ENCODE results near the gene JHY.
A peak's percentile ranks its signal among the peaks of the same experiment; 100 is the strongest.

The JHY gene

DNA sequence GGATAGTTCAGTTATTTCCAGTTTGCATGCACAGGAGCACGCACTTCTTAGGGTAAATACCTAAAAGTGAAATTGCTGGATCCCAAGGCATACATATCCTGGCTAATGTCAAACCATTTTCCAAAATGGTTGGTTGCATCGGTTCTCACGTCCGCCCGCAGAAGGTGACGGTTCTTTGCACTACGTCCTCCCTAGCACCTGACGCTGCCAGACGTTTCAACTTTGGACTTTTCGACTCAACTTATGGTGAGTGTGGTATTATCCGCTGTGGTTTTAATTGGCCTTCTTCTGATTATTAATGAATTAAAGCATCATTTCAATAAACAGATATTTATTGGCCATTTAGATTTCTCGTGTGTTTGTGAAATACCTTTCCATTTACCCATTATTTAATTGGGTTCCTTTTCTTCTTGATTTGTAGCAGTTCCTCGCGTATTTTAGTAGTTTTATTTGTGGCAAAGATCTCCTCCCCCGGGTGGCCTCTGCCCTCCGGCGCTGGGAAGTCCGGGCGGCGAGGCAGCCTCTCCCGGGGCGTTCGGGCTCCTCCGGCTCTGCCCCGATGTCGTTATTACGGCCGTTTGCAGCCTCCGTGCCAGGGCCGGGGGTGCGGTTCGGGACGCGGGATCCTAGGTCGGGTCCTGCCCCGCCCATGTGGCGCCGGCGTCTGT is at the start of gene JHY:
TSS of gene JHY (plus strand) at position 571 of the 668 bp plus-strand sequence. CDS start 3,091 bp downstream, outside the sequence.
- TF ChIP-seq GATA1 (IDR thresholded peaks at IDR 0.05; ENCODE audit: low read depth, low read length), result no peak
- TF ChIP-seq POLR2A (IDR thresholded peaks at IDR 0.05; ENCODE audit: low read length), result no peak
- DNase-seq, result peak; percentile 24 to 33

DNA sequence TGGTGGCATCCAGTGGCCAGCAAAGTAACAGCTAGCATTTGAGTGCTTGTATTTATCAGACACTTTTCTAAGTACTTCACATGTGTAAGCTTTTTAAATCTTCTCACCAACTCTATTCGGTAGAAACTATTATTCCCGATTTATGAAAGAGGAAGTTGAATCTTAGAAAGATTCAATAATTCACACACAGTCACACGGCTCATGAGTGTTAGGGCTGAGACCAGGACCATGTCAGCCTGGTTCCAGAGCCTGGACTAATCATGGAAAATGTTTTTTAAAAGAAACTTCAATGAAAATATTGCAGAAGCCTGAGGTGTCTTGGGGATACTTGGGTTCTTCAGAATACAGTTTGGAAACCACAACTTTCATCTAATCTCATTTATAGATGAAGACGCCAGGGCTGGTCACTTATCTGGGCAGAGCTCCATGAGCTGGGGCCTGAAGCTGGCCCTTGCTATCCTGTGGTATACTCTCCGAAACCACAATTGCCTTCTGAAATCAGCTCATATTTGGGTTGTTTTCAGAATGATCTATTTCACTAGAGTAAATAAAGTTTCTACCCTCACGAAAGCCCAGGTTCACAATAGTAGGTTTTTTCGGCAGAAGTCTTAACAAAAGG is 48.6 kb upstream of the JHY start:
- TF ChIP-seq POLR2A (IDR thresholded peaks at IDR 0.05; ENCODE audit: low read length), result no peak
- no peak for TF ChIP-seq GATA1 (IDR thresholded peaks at IDR 0.05; ENCODE audit: low read depth, low read length)
- no peak for DNase-seq

DNA sequence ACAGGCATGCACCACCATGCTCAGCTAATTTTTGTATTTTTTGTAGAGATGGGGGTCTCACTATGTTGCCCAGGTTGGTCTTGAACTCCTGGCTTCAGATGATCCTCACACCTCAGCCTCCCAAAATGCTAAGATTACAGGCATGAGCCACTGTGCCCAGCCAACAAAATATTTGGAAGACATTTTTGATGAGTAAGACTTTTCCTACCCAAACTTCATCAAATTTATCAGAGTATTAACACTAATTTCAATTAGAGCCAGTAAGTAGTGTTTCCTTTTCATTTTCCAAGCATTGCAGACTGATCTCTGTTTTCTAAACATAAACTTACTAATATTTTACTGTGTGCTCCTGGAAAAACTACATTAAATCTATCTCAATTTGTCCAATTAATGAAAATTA is 45.6 kb upstream of the JHY start:
- TF ChIP-seq POLR2A (IDR thresholded peaks at IDR 0.05; ENCODE audit: low read length), result no peak
- TF ChIP-seq GATA1 (IDR thresholded peaks at IDR 0.05; ENCODE audit: low read depth, low read length), result no peak
- no peak for DNase-seq

DNA sequence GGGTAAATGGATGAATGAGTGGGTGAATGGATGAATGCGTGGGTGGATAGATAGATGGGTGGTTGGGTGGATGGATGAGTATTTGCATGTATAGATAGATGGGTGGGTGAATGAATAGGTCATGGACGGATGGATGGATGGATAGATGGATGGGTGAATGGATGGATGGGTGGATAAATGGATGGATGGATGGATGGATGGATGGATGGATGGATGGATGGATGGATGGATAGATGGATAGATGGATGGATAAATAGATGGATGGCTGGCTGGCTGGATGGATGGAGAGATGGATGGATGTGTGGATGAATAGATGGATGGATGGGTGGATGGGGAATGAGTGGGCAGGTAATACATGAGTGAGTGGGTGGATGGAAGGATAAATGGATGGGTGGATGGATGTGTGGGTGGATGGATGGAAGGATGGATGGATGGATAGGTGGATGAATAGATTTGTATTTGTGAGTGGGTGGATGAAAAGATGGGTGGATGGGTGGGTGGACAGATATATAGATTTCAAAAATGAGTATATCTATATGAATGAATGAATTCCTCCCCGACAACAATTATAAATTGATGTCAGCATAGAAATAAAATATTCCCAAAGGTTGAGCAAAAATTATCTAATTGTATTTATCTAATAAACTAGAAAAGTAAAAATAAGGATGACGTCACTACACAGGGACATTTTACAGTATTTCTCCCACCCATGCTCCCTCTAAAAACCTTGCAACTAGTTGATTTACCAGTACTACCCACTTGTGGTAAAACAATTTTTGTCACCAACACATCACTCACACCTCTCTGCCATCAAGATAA is 44.8 kb upstream of the JHY start:
- TF ChIP-seq GATA1 (IDR thresholded peaks at IDR 0.05; ENCODE audit: low read depth, low read length), result no peak
- no peak for TF ChIP-seq POLR2A (IDR thresholded peaks at IDR 0.05; ENCODE audit: low read length)
- no peak for DNase-seq

GRCh38 chr11:122843281-122844141 is 39.0 kb upstream of the JHY start:
- DNase-seq, result no peak
- TF ChIP-seq POLR2A (IDR thresholded peaks at IDR 0.05; ENCODE audit: low read length) (no peak), GATA1 (IDR thresholded peaks at IDR 0.05; ENCODE audit: low read depth, low read length) (no peak)

DNA sequence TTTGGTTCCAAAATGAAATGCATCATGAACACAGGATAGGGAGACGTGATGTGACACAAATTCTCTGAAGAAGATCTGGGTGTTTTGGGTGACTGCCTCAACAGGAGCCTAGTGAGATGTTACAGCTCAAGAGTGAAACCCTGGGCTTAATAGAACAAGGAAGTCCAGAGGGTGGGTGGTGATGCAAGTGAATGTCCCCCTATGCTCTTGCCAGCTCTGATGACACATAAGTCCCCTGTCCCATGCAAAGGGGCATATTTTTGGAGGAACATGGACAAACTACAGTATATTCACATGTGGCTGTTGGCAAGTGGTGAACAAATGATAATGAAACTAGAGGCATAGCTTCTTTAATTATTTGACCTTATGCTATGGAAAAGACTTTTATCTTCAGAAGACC is 35.1 kb upstream of the JHY start:
- no peak for DNase-seq
- TF ChIP-seq POLR2A (IDR thresholded peaks at IDR 0.05; ENCODE audit: low read length) (no peak), GATA1 (IDR thresholded peaks at IDR 0.05; ENCODE audit: low read depth, low read length) (no peak)

- TF ChIP-seq GATA1 (IDR thresholded peaks at IDR 0.05; ENCODE audit: low read depth, low read length), result no peak
- no peak for TF ChIP-seq POLR2A (IDR thresholded peaks at IDR 0.05; ENCODE audit: low read length)
Measured at GRCh38 chr11:122848186-122848585, 34.4 kb upstream of the JHY start.

DNA sequence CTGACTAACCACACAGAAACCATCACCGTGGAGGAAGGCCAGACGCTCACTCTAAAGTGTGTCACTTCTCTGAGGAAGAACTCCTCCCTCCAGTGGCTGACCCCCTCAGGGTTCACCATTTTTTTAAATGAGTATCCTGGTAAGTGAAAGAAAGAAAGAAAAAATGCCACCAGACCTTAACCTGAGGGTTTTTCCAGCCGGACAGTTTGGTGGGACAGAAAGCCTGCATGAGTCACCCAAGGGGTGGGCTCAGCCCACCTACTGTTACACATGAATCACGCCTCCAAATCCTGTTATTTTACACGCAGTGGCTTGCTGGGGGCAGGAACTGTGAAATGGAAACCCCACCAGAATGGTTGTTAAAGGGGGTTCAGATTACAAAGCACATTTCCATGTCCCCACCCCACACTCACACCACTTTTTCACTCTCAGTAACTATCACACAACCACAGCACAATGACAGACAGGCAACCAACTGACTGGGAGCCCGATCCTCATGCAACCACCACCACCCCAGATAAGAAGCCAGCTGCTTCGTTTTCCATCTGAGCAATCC is 32.4 kb upstream of the JHY start:
- no peak for DNase-seq
- no peak for TF ChIP-seq GATA1 (IDR thresholded peaks at IDR 0.05; ENCODE audit: low read depth, low read length)
- no peak for TF ChIP-seq POLR2A (IDR thresholded peaks at IDR 0.05; ENCODE audit: low read length)

More at GRCh38 chr11:122848186-122848585, 34.4 kb upstream of the JHY start:
- no peak for DNase-seq

DNA sequence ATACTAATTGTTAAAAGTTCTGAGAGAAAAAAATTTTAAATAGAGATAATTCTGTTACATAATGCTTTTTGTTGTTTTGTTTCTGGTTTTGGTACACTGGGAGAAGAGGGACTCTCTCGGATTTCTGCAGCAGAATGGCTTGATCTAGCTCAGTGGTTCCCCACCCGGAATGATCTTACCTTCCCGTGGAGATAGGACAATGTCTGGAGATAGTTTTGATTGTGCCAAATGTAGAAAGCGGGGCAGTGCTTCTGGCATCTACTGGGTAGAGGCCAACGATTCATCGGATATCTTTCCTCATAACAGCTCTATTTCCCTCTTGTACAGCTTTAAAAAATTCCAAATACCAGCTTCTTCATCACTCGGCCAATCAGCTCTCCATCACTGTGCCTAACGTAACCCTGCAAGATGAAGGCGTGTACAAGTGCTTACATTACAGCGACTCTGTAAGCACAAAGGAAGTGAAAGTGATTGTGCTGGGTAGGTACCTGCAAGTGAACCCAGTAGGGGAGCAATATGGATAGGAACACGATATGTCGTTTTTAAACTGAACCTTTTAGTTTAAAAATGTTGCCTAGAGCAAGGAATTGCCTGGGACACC is 31.1 kb upstream of the JHY start:
- TF ChIP-seq POLR2A (IDR thresholded peaks at IDR 0.05; ENCODE audit: low read length) (no peak), GATA1 (IDR thresholded peaks at IDR 0.05; ENCODE audit: low read depth, low read length) (no peak)
- DNase-seq, result no peak

- TF ChIP-seq GATA1 (IDR thresholded peaks at IDR 0.05; ENCODE audit: low read depth, low read length) (no peak), POLR2A (IDR thresholded peaks at IDR 0.05; ENCODE audit: low read length) (no peak)
- no peak for DNase-seq
Measured at GRCh38 chr11:122852074-122852795, 30.3 kb upstream of the JHY start.

- DNase-seq, result no peak
- TF ChIP-seq GATA1 (IDR thresholded peaks at IDR 0.05; ENCODE audit: low read depth, low read length) (no peak), POLR2A (IDR thresholded peaks at IDR 0.05; ENCODE audit: low read length) (no peak)
Measured at GRCh38 chr11:122852796-122853160, 29.8 kb upstream of the JHY start.

DNA sequence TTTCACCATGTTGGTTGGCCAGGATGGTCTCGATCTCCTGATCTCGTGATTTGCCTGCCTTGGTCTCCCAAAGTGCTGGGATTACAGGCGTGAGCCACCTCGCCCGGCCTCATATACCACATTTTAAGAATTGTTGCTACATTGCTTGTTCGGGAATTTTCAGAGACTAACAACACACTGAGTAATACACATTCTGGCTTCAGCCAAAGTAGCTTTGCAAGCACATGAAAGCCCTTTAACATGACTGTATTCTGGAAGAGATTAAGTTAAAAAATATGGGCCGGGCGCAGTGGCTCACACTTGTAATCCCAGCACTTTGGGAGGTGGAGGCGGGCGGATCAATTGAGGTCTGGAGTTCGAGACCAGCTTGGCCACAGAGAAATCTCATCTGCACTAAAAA is 29.3 kb upstream of the JHY start:
- TF ChIP-seq POLR2A (IDR thresholded peaks at IDR 0.05; ENCODE audit: low read length), result no peak
- TF ChIP-seq GATA1 (IDR thresholded peaks at IDR 0.05; ENCODE audit: low read depth, low read length), result no peak
- no peak for DNase-seq

Data from erythroblast (primary cell).